ENCODE results near the gene RPS6KA4. TPM values are rescaled to one million over a fixed set of nuclear protein-coding genes. Genes with fewer than 3 reads are reported as not detected.
"Not testable (repeated sequence)": the region's sequence is repeated elsewhere in the genome, so short reads cannot be mapped to it uniquely, and the experiment has no call there.

RPS6KA4 gene
- total RNA-seq, 1 donor: 39.4 TPM

- no peak for DNase-seq (ENCODE audit: insufficient read length, low spot score, missing footprints)
- Histone ChIP-seq H3K4me3 (ENCODE audit: insufficient read depth, low read length) (no peak overlapping the region), H3K4me1 (ENCODE audit: insufficient read depth, low read length) (no peaks in the 10 kb centered on the region), H3K79me2 (ENCODE audit: insufficient read depth, low read length) (no peaks in the 10 kb centered on the region), H3K27me3 (ENCODE audit: insufficient read depth, low read length) (peaks cover 10% of the 10 kb centered on the region), H3K4me2 (ENCODE audit: insufficient read depth, low read length) (no peak overlapping the region), H3K27ac (ENCODE audit: low read depth, low read length) (no peak overlapping the region), H2AFZ (ENCODE audit: low read length) (no peak overlapping the region), H3K9me3 (ENCODE audit: low read depth, low read length) (no peaks in the 10 kb centered on the region), H4K20me1 (ENCODE audit: insufficient read depth, low read length) (no peaks in the 10 kb centered on the region), H3K36me3 (ENCODE audit: insufficient read depth, low read length) (no peaks in the 10 kb centered on the region)
- TF ChIP-seq CTCF (IDR thresholded peaks at IDR 0.05; ENCODE audit: extremely low read depth, low read depth, low read length): no peak
Observed at GRCh38 chr11:64415996-64416728, 57.2 kb downstream of the RPS6KA4 start.

- H3K36me3 ChIP-seq (ENCODE audit: insufficient read depth, low read length); H3K4me2 ChIP-seq (ENCODE audit: insufficient read depth, low read length); H3K9me3 ChIP-seq (ENCODE audit: low read depth, low read length); H3K27me3 ChIP-seq (ENCODE audit: insufficient read depth, low read length); H4K20me1 ChIP-seq (ENCODE audit: insufficient read depth, low read length); H3K4me1 ChIP-seq (ENCODE audit: insufficient read depth, low read length); H2AFZ ChIP-seq (ENCODE audit: low read length); H3K79me2 ChIP-seq (ENCODE audit: insufficient read depth, low read length); DNase-seq (ENCODE audit: insufficient read length, low spot score, missing footprints); H3K4me3 ChIP-seq (ENCODE audit: insufficient read depth, low read length); H3K27ac ChIP-seq (ENCODE audit: low read depth, low read length): not testable (repeated sequence)
Observed at GRCh38 chr11:64418233-64418632, 59.3 kb downstream of the RPS6KA4 start.

GRCh38 chr11:64419257-64419790, 60.4 kb downstream of the RPS6KA4 start:
- DNase-seq (ENCODE audit: insufficient read length, low spot score, missing footprints): no peak
- Histone ChIP-seq H3K4me3 (ENCODE audit: insufficient read depth, low read length) (no peak overlapping the region), H3K27me3 (ENCODE audit: insufficient read depth, low read length) (peaks cover 6% of the 10 kb centered on the region), H2AFZ (ENCODE audit: low read length) (no peak overlapping the region), H3K4me1 (ENCODE audit: insufficient read depth, low read length) (no peaks in the 10 kb centered on the region), H3K79me2 (ENCODE audit: insufficient read depth, low read length) (no peaks in the 10 kb centered on the region), H3K9me3 (ENCODE audit: low read depth, low read length) (peaks cover 4% of the 10 kb centered on the region), H3K4me2 (ENCODE audit: insufficient read depth, low read length) (no peak overlapping the region), H3K27ac (ENCODE audit: low read depth, low read length) (no peak overlapping the region), H4K20me1 (ENCODE audit: insufficient read depth, low read length) (no peaks in the 10 kb centered on the region), H3K36me3 (ENCODE audit: insufficient read depth, low read length) (no peaks in the 10 kb centered on the region)
- no peak for TF ChIP-seq CTCF (IDR thresholded peaks at IDR 0.05; ENCODE audit: extremely low read depth, low read depth, low read length)

GRCh38 chr11:64419818-64420485, 61.0 kb downstream of the RPS6KA4 start:
- H3K36me3 ChIP-seq (ENCODE audit: insufficient read depth, low read length): no peaks in the 10 kb centered on the region
- H3K4me2 ChIP-seq (ENCODE audit: insufficient read depth, low read length): no peak overlapping the region
- H2AFZ ChIP-seq (ENCODE audit: low read length): no peak overlapping the region
- peaks cover 4% of the 10 kb centered on the region for H3K9me3 ChIP-seq (ENCODE audit: low read depth, low read length)
- H3K79me2 ChIP-seq (ENCODE audit: insufficient read depth, low read length): no peaks in the 10 kb centered on the region
- peaks cover 6% of the 10 kb centered on the region for H3K27me3 ChIP-seq (ENCODE audit: insufficient read depth, low read length)
- no peak overlapping the region for H3K4me3 ChIP-seq (ENCODE audit: insufficient read depth, low read length)
- no peaks in the 10 kb centered on the region for H4K20me1 ChIP-seq (ENCODE audit: insufficient read depth, low read length)
- no peaks in the 10 kb centered on the region for H3K4me1 ChIP-seq (ENCODE audit: insufficient read depth, low read length)
- no peak overlapping the region for H3K27ac ChIP-seq (ENCODE audit: low read depth, low read length)
- no peak for TF ChIP-seq CTCF (IDR thresholded peaks at IDR 0.05; ENCODE audit: extremely low read depth, low read depth, low read length)
- peak; percentile 75 for DNase-seq (ENCODE audit: insufficient read length, low spot score, missing footprints)

Small RNA genes lying within 50 kb of the gene (small RNA-seq; reads per million reads assigned to genes)
- gene MIR1237: 1.3 reads per million, percentile 42 among the genes with 10 or more reads in this experiment
- gene MIR7155: not detected

Other genes with a start within 250 kb of the RPS6KA4 start
- gene MACROD1, start 193.0 kb upstream of the RPS6KA4 start, total RNA-seq: 17.7 TPM in 2 replicates
- 85.5 and 94.5 TPM in 2 replicates for gene STIP1, start 173.0 kb upstream of the RPS6KA4 start, total RNA-seq
- 0.59 and 1.1 TPM in 2 replicates for gene FERMT3, start 152.4 kb upstream of the RPS6KA4 start, total RNA-seq
- 32.2 and 33.0 TPM in 2 replicates for gene TRPT1, start 133.0 kb upstream of the RPS6KA4 start, total RNA-seq
- gene NUDT22, start 132.9 kb upstream of the RPS6KA4 start, total RNA-seq: 46.6 and 56.5 TPM in 2 replicates
- gene DNAJC4, start 128.6 kb upstream of the RPS6KA4 start, total RNA-seq: 8.0 and 9.8 TPM in 2 replicates
- gene VEGFB, start 124.6 kb upstream of the RPS6KA4 start, total RNA-seq: 37.6 and 41.5 TPM in 2 replicates
- 31.1 and 32.7 TPM in 2 replicates for gene FKBP2, start 118.1 kb upstream of the RPS6KA4 start, total RNA-seq
- gene PPP1R14B, start 112.2 kb upstream of the RPS6KA4 start, total RNA-seq: 136 and 139 TPM in 2 replicates
- gene PLCB3, start 107.6 kb upstream of the RPS6KA4 start, total RNA-seq: 25.3 and 25.6 TPM in 2 replicates
- gene BAD, start 74.5 kb upstream of the RPS6KA4 start, total RNA-seq: 70.9 and 71.3 TPM in 2 replicates
- gene GPR137, start 73.3 kb upstream of the RPS6KA4 start, total RNA-seq: 13.3 and 18.5 TPM in 2 replicates
- gene KCNK4, start 67.9 kb upstream of the RPS6KA4 start, total RNA-seq: 0.29 and 0.36 TPM in 2 replicates
- gene CATSPERZ, start 58.8 kb upstream of the RPS6KA4 start, total RNA-seq: 0.29 TPM in 1 of 2 replicates, not detected in the other
- 24.5 and 28.6 TPM in 2 replicates for gene ESRRA, start 53.6 kb upstream of the RPS6KA4 start, total RNA-seq
- gene TRMT112, start 41.6 kb upstream of the RPS6KA4 start, total RNA-seq: 104 and 123 TPM in 2 replicates
- gene PRDX5, start 41.0 kb upstream of the RPS6KA4 start, total RNA-seq: 238 and 245 TPM in 2 replicates
- 0.29 and 1.4 TPM in 2 replicates for gene CCDC88B, start 19.0 kb upstream of the RPS6KA4 start, total RNA-seq
- gene SLC22A11, start 196.8 kb downstream of the RPS6KA4 start, total RNA-seq: not detected in 2 replicates
- gene SLC22A12, start 232.1 kb downstream of the RPS6KA4 start, total RNA-seq: not detected in 2 replicates

Measured in osteoblast (primary cell).